Breast epithelium (tissue), 4 donors: ENCODE results near the gene GNS. TPM values are rescaled to one million over a fixed set of nuclear protein-coding genes. Genes with fewer than 3 reads are reported as not detected.

Experiments
- DNase-seq, 2 donors: peaks; one replicate each; pipeline ENCODE4 v3.0.0-alpha.2; 2019; ENCODE audit warnings: low spot score in 2 of 2
- H3K27ac ChIP-seq, 2 donors: fragments of 200-600 bp; sonication (generic) in 1 of 2; one replicate each; pipeline ENCODE4 v1.5.1; 2016 to 2019; ENCODE audit warnings: mild to moderate bottlenecking in 1 of 2
- H3K27me3 ChIP-seq, 2 donors: fragments of 200-600 bp; sonication (generic) in 1 of 2; one replicate each; pipeline versions ENCODE4 v1.5.1 to v1.6.0; 2017 to 2019; ENCODE audit warnings: control low read depth in 1 of 2, mild to moderate bottlenecking in 1 of 2
- H3K36me3 ChIP-seq: fragments of 200-600 bp; one replicate; pipeline ENCODE4 v1.5.1; 2019
- H3K4me1 ChIP-seq, 2 donors: fragments of 200-600 bp; sonication (generic); one replicate each; pipeline ENCODE4 v1.5.1; 2016 to 2019; ENCODE audit warnings: control low read depth in 1 of 2
- H3K4me3 ChIP-seq, 3 donors: fragments of 200-600 bp; sonication (generic); 1 replicate in 2 of 3; 2 replicates in 1 of 3; pipeline ENCODE4 v1.5.1; 2016 to 2019; ENCODE audit warnings: mild to moderate bottlenecking in 3 of 3, moderate library complexity in 2 of 3
- H3K9me3 ChIP-seq, 2 donors: fragments of 200-600 bp; sonication (generic) in 1 of 2; one replicate each; pipeline ENCODE4 v1.5.1; 2016 to 2019; ENCODE audit warnings: control low read depth in 1 of 2
- CTCF ChIP-seq, 3 donors: fragments of 450-650 bp; IDR thresholded peaks; one replicate each; pipeline ENCODE4 v1.5.1; 2016 to 2017; ENCODE audit warnings: antibody characterized with exemption in 3 of 3, mild to moderate bottlenecking in 3 of 3, moderate library complexity in 3 of 3
- POLR2A ChIP-seq: fragments of 450-650 bp; IDR thresholded peaks from one replicate; pipeline ENCODE4 v1.6.1; 2016; ENCODE audit warnings: antibody characterized with exemption, mild to moderate bottlenecking, moderate library complexity
- POLR2AphosphoS5 ChIP-seq, 3 donors: sonication (generic); formaldehyde crosslinking; IDR thresholded peaks; one replicate each; pipeline ENCODE4 v1.6.1; 2017; ENCODE audit warnings: antibody characterized with exemption in 3 of 3
- intact Hi-C: fragments of 100-400 bp; cut with DNase I; formaldehyde crosslinking; loops from one replicate; pipeline ENCODE4 v1.15.1; 2023; ENCODE audit warnings: low total_unique reads
- total RNA-seq, 3 donors: library from RNA; depleted of rRNA; stranded (reverse); fragments of >200 nt; gene quantifications; one replicate each; pipeline ENCODE4 v1.1.0, GENCODE V29; 2016

The GNS gene
- total RNA-seq, 3 donors from 2014 or later, result 94.4 to 250 (median 98.6) TPM

GRCh38 chr12:64680235-64680634 lies 79.0 kb downstream of the GNS start:
- Histone ChIP-seq H3K9me3 (no peaks in the 10 kb centered on the region), H3K27me3 (no peaks in the 10 kb centered on the region), H3K4me1 (no peaks in the 10 kb centered on the region), H3K4me3 (peak overlapping the region in 2 of 3 donors; percentile 18 to 46), H3K36me3 (no peaks in the 10 kb centered on the region), H3K27ac (peak overlapping the region; percentile 79 to 88)
- DNase-seq, result no peak
- intact Hi-C loops, result no loop called here
- no peak for TF ChIP-seq CTCF (IDR thresholded peaks at IDR 0.05)
- no peak for TF ChIP-seq POLR2AphosphoS5 (IDR thresholded peaks at IDR 0.05)
- no peak for TF ChIP-seq POLR2A

GRCh38 chr12:64679487-64680001 lies 79.7 kb downstream of the GNS start:
- H3K4me1 ChIP-seq, result no peaks in the 10 kb centered on the region
- H3K27me3 ChIP-seq, result no peaks in the 10 kb centered on the region
- peak; percentile 82 to 93 for DNase-seq
- TF ChIP-seq POLR2A (no peak), CTCF (IDR thresholded peaks at IDR 0.05) (peak in 1 of 3 donors; percentile 7), POLR2AphosphoS5 (IDR thresholded peaks at IDR 0.05) (peak in 1 of 3 donors; percentile 71)
- intact Hi-C loops, result no loop called here
- peak overlapping the region; percentile 79 to 88 for H3K27ac ChIP-seq
- H3K9me3 ChIP-seq, result no peaks in the 10 kb centered on the region
- peak overlapping the region; percentile 9 to 46 (median 18) for H3K4me3 ChIP-seq
- H3K36me3 ChIP-seq, result no peaks in the 10 kb centered on the region

- DNase-seq, result no peak
- Histone ChIP-seq H3K36me3 (no peaks in the 10 kb centered on the region), H3K27ac (peak overlapping the region; percentile 79 to 88), H3K4me1 (peaks cover 0 to 6% of the 10 kb centered on the region in 2 donors), H3K4me3 (no peak overlapping the region), H3K9me3 (no peaks in the 10 kb centered on the region), H3K27me3 (no peaks in the 10 kb centered on the region)
- intact Hi-C loops, result no loop called here
- no peak for TF ChIP-seq POLR2A
- no peak for TF ChIP-seq CTCF (IDR thresholded peaks at IDR 0.05)
- no peak for TF ChIP-seq POLR2AphosphoS5 (IDR thresholded peaks at IDR 0.05)
These were observed 80.4 kb downstream of the GNS start for GRCh38 chr12:64678835-64679234.

GRCh38 chr12:64678248-64678647 lies 81.0 kb downstream of the GNS start:
- intact Hi-C loops, result no loop called here
- peaks cover 0 to 11% of the 10 kb centered on the region in 2 donors for H3K4me1 ChIP-seq
- no peak for TF ChIP-seq POLR2AphosphoS5 (IDR thresholded peaks at IDR 0.05)
- no peak for TF ChIP-seq CTCF (IDR thresholded peaks at IDR 0.05)
- no peak for TF ChIP-seq POLR2A
- H3K27me3 ChIP-seq, result no peaks in the 10 kb centered on the region
- no peaks in the 10 kb centered on the region for H3K36me3 ChIP-seq
- DNase-seq, result no peak
- no peaks in the 10 kb centered on the region for H3K9me3 ChIP-seq
- H3K4me3 ChIP-seq, result no peak overlapping the region
- H3K27ac ChIP-seq, result peak overlapping the region; percentile 17 to 50

- Histone ChIP-seq H3K27me3 (no peaks in the 10 kb centered on the region), H3K4me1 (peaks cover 0 to 18% of the 10 kb centered on the region in 2 donors), H3K36me3 (no peaks in the 10 kb centered on the region), H3K4me3 (no peak overlapping the region), H3K27ac (peak overlapping the region in 1 of 2 donors; percentile 39), H3K9me3 (no peaks in the 10 kb centered on the region)
- TF ChIP-seq CTCF (IDR thresholded peaks at IDR 0.05) (no peak), POLR2AphosphoS5 (IDR thresholded peaks at IDR 0.05) (no peak), POLR2A (no peak)
- intact Hi-C loops, result no loop called here
- DNase-seq, result no peak
These were observed 83.4 kb downstream of the GNS start for GRCh38 chr12:64675795-64676194.
